K562 (cell line): ENCODE measurements around the gene HEXIM2. TPM values are rescaled to one million over a fixed set of nuclear protein-coding genes. Genes with fewer than 3 reads are reported as not detected.
A peak's percentile ranks its signal among the peaks of the same experiment; 100 is the strongest.

Source experiments
- ATAC-seq: fragments of 200-7000 bp; cut with Tn5 transposase; 3 replicates; pipeline ENCODE4 v1.9.1; 2020; ENCODE audit warnings: moderate library complexity
- BruUV-seq: library from RNA; stranded (reverse); fragments of 400-500 nt; replicated peaks from 2 replicates; lab custom pipeline; 2021; lab: Mats Ljungman, UMichigan
- CTCF ChIA-PET: fragments of 300-600 bp; formaldehyde crosslinking; extraction: SDS; loops from one replicate; lab custom pipeline; 2021; ENCODE audit warnings: low intra/inter-chr PET ratio; lab: Yijun Ruan, JAX
- POLR2A ChIA-PET: fragments of 300-600, 350-650 bp; sonication (Branson Sonifier 250); formaldehyde crosslinking; extraction: SDS; loops from one replicate; lab custom pipeline; 2021; ENCODE audit warnings: antibody characterized with exemption, inconsistent platforms; lab: Yijun Ruan, JAX
- DNase-seq, 4 experiments: peaks; one replicate each; pipeline versions ENCODE4 v3.0.0 to v3.0.0-alpha.2; 2011 to 2018; ENCODE audit warnings: low spot score in 3 of 4, mixed read lengths in 3 of 4; ENCODE audit errors: extremely low read depth in 1 of 4
- FAIRE-seq: peaks from 2 replicates; lab custom pipeline; 2011; peaks lifted over from hg19 to GRCh38; lab: Jason Lieb, UNC
- H2AFZ ChIP-seq: 2 replicates; pipeline ENCODE4 v1.6.0; 2011; ENCODE audit warnings: low read depth, low read length, control low read depth, inconsistent platforms
- H3K27ac ChIP-seq: fragments of 200-600 bp; 3 replicates; pipeline ENCODE4 v1.8.0; 2011; ENCODE audit warnings: low read depth, mild to moderate bottlenecking, control low read depth, inconsistent platforms, low read length, moderate library complexity, mixed read lengths; ENCODE audit errors: extremely low read depth
- H3K27me3 ChIP-seq, 2 experiments: fragments of 300-600 bp in 1 of 2; 2 replicates in 1 of 2; 3 replicates in 1 of 2; pipeline versions ENCODE4 v1.6.0 to v1.8.0; 2011; ENCODE audit warnings: inconsistent platforms in 2 of 2, low read length in 2 of 2, mild to moderate bottlenecking in 1 of 2, mixed read lengths in 1 of 2, moderate library complexity in 1 of 2; ENCODE audit not compliant: control insufficient read depth in 2 of 2, insufficient read depth in 2 of 2
- H3K36me3 ChIP-seq: fragments of 300-600 bp; 3 replicates; pipeline ENCODE4 v1.8.0; 2011; ENCODE audit warnings: mild to moderate bottlenecking, low read length, inconsistent platforms; ENCODE audit not compliant: control insufficient read depth, insufficient read depth
- H3K4me1 ChIP-seq, 2 experiments: fragments of 200-600 bp in 1 of 2; replicated peaks in 1 of 2; 2 replicates in 1 of 2; 3 replicates in 1 of 2; pipeline versions ENCODE4 v1.5.1 to v1.8.0; 2011; ENCODE audit warnings: inconsistent platforms in 2 of 2, low read length in 2 of 2, mild to moderate bottlenecking in 1 of 2, mixed read lengths in 1 of 2, moderate library complexity in 1 of 2; ENCODE audit not compliant: control insufficient read depth in 2 of 2, insufficient read depth in 2 of 2
- H3K4me2 ChIP-seq: 2 replicates; pipeline ENCODE4 v1.6.1; 2011; ENCODE audit warnings: low read length, control low read depth, inconsistent platforms, mixed read lengths; ENCODE audit not compliant: insufficient read depth
- H3K4me3 ChIP-seq: fragments of 200-600 bp; sonication (generic), shearing (Covaris generic); 2 replicates; pipeline ENCODE4 v1.5.1; 2016; ENCODE audit warnings: control low read depth, inconsistent platforms
- H3K79me2 ChIP-seq: fragments of 200-600 bp; 3 replicates; pipeline ENCODE4 v1.8.0; 2011; ENCODE audit warnings: low read length, inconsistent platforms; ENCODE audit not compliant: control insufficient read depth, insufficient read depth
- H3K9ac ChIP-seq, 2 experiments: 2 replicates each; pipeline versions ENCODE4 v1.6.0 to v1.6.1; 2011; ENCODE audit warnings: low read depth in 2 of 2, low read length in 2 of 2, control low read depth in 1 of 2, inconsistent platforms in 1 of 2, mild to moderate bottlenecking in 1 of 2, mixed read lengths in 1 of 2; ENCODE audit not compliant: insufficient read depth in 1 of 2
- H3K9me1 ChIP-seq: one replicate; pipeline ENCODE4 v1.6.0; 2011; ENCODE audit warnings: inconsistent platforms, mild to moderate bottlenecking, low read length, moderate library complexity; ENCODE audit not compliant: control insufficient read depth, insufficient read depth
- H3K9me3 ChIP-seq: replicated peaks from 2 replicates; pipeline ENCODE4 v1.5.1; 2011; ENCODE audit warnings: low read depth, low read length, inconsistent platforms; ENCODE audit not compliant: control insufficient read depth, insufficient read depth
- H4K20me1 ChIP-seq: replicated peaks from 2 replicates; pipeline ENCODE4 v1.6.1; 2011; ENCODE audit warnings: low read length, inconsistent platforms, mixed read lengths; ENCODE audit not compliant: control insufficient read depth, insufficient read depth
- ATF2 ChIP-seq: sonication (generic); formaldehyde crosslinking; IDR thresholded peaks from 2 replicates; pipeline ENCODE4 v1.8.1; 2022; ENCODE audit warnings: missing genetic modification reagents
- CBX1 ChIP-seq: sonication (generic); IDR thresholded peaks from 2 replicates; pipeline ENCODE4 v1.6.1; 2016; ENCODE audit warnings: antibody characterized with exemption, low read depth, mild to moderate bottlenecking
- CEBPB ChIP-seq: fragments of 450-650 bp; IDR thresholded peaks from 2 replicates; pipeline ENCODE4 v1.6.1; 2016; ENCODE audit warnings: missing genetic modification characterization, missing compliant biosample characterization
- FOXJ3 ChIP-seq: sonication (generic); formaldehyde crosslinking; IDR thresholded peaks from 2 replicates; pipeline ENCODE4 v1.4.0; 2020; ENCODE audit warnings: mild to moderate bottlenecking, missing genetic modification reagents
- HMGN3 ChIP-seq: IDR thresholded peaks from 2 replicates; pipeline ENCODE4 v1.6.1; 2011; ENCODE audit warnings: borderline replicate concordance, low read depth, mild to moderate bottlenecking, mixed read lengths, low read length; ENCODE audit not compliant: insufficient read length; ENCODE audit errors: extremely low read depth
- KDM1A ChIP-seq, 2 experiments: fragments of 450-650 bp; IDR thresholded peaks; 2 replicates each; pipeline ENCODE4 v1.6.1; 2016; ENCODE audit warnings: mild to moderate bottlenecking in 2 of 2
- L3MBTL2 ChIP-seq: fragments of 450-650 bp; IDR thresholded peaks from 2 replicates; pipeline ENCODE4 v1.6.1; 2016; ENCODE audit warnings: mild to moderate bottlenecking, moderate library complexity
- MLLT1 ChIP-seq, 2 experiments: fragments of 450-650 bp; IDR thresholded peaks; 2 replicates each; pipeline ENCODE4 v1.6.1; 2016
- NFIC ChIP-seq: fragments of 450-650 bp; IDR thresholded peaks from 2 replicates; pipeline ENCODE4 v1.6.1; 2017; ENCODE audit warnings: mild to moderate bottlenecking, inconsistent platforms
- NRF1 ChIP-seq, 2 experiments: fragments of 450-650 bp; IDR thresholded peaks in 1 of 2; conservative IDR thresholded peaks in 1 of 2; 2 replicates each; pipeline ENCODE4 v1.6.1; 2014; ENCODE audit warnings: mild to moderate bottlenecking in 2 of 2
- PRPF4 ChIP-seq: fragments of 200-400 bp; formaldehyde crosslinking; IDR thresholded peaks from one replicate; pipeline ENCODE4 v1.6.1; 2017; ENCODE audit warnings: low read length, low read depth, mild to moderate bottlenecking; ENCODE audit not compliant: insufficient read depth, poor library complexity, severe bottlenecking
- RB1 ChIP-seq: fragments of 450-650 bp; IDR thresholded peaks from 2 replicates; pipeline ENCODE4 v1.6.1; 2017; ENCODE audit warnings: low read depth, mild to moderate bottlenecking
- RBFOX2 ChIP-seq: fragments of 200-400 bp; formaldehyde crosslinking; IDR thresholded peaks from 2 replicates; pipeline ENCODE4 v1.6.1; 2017; ENCODE audit warnings: low read depth, mild to moderate bottlenecking, low read length, moderate library complexity
- RBM39 ChIP-seq: fragments of 200-400 bp; formaldehyde crosslinking; optimal IDR thresholded peaks from 2 replicates; pipeline ENCODE3; 2018; ENCODE audit warnings: low read depth, low read length
- SRF ChIP-seq, 2 experiments: fragments of 250-450, 450-650 bp in 1 of 2; sonication (Bioruptor Pico) in 1 of 2; sonication (generic) in 1 of 2; formaldehyde crosslinking; IDR thresholded peaks; 2 replicates each; pipeline versions ENCODE4 v1.5.0 to v1.5.1; 2020 to 2022; ENCODE audit warnings: mild to moderate bottlenecking in 1 of 2, missing genetic modification reagents in 1 of 2
- STAG1 ChIP-seq: sonication (generic); formaldehyde crosslinking; IDR thresholded peaks from 2 replicates; pipeline ENCODE4 v1.5.0; 2020; ENCODE audit warnings: missing genetic modification reagents, borderline replicate concordance
- TCF7L2 ChIP-seq: fragments of 150-350 bp; IDR thresholded peaks from 2 replicates; pipeline ENCODE4 v1.6.1; 2016; ENCODE audit warnings: low read depth, mild to moderate bottlenecking, low read length, moderate library complexity
- ZBTB7A ChIP-seq: IDR thresholded peaks from 2 replicates; pipeline ENCODE4 v1.6.1; 2011; ENCODE audit warnings: low read depth, mild to moderate bottlenecking, low read length, moderate library complexity, borderline replicate concordance; ENCODE audit not compliant: control insufficient read depth
- WGBS: fragments of 100-300 bp; shearing (Covaris generic); methylation state at CpG from one replicate; pipeline ENCODE4 v1.1.6; 2016; ENCODE audit warnings: low coverage, mixed read lengths; ENCODE audit not compliant: insufficient coverage; ENCODE audit errors: missing lambda C conversion rate; 5-methylcytosine and 5-hydroxymethylcytosine counted together
- in situ Hi-C: fragments of 300-500 bp; cut with MboI; formaldehyde crosslinking; loops from 4 replicates; pipeline ENCODE4 v1.15.0; 2018; ENCODE audit warnings: inconsistent platforms, mixed read lengths
- intact Hi-C: fragments of 100-400 bp; cut with micrococcal nuclease; formaldehyde crosslinking; loops from 2 replicates; pipeline ENCODE4 v1.14.2; 2022
- polyA plus RNA-seq, 8 experiments: library from polyadenylated mRNA; depleted of rRNA in 4 of 8; stranded (reverse) in 5 of 8; unstranded in 3 of 8; fragments of >200 nt; fragmentation: Nextera tagmentation in 2 of 8; fragmentation: Illumina TruSeq in 1 of 8; extraction: Ambion mirVana in 2 of 8; extraction: Trizol in 1 of 8; gene quantifications; 2 replicates each; pipeline versions ENCODE4 v1.2.1 to v1.2.3, GENCODE V29; 2011 to 2014; ENCODE audit warnings: inconsistent platforms in 1 of 8, missing spikeins in 1 of 8
- total RNA-seq, 7 experiments: library from RNA; depleted of rRNA in 6 of 7; stranded (reverse); fragments of >200 nt in 6 of 7; fragmentation: Illumina TruSeq in 2 of 7; extraction: Trizol in 2 of 7; gene quantifications; 2 replicates each; pipeline versions ENCODE4 v1.2.1 to v1.2.3, GENCODE V29; 2011 to 2021; ENCODE audit warnings: low replicate concordance in 1 of 7

The HEXIM2 gene
- total and polyA plus RNA-seq, 9 of the 15 experiments (the other 6 are each of a cell fraction or from before 2014, with no cell fraction given): 0.69 to 3.4 (median 1.1) TPM; not detected in 2

- ChIA-PET CTCF (interaction anchor here (0.7 kb wide), 1 partner anchor 9 kb away, joined by 3 read pairs; no protein-coding TSS in a partner anchor), POLR2A (interaction anchor here (0.6 to 10.1 kb wide), 5 partner anchors 8 to 217 kb away, joined by 3 to 497 read pairs (median 3); partner anchors contain the start of genes ACBD4 and HEXIM2)
- ATAC-seq (peak; percentile 7), FAIRE-seq (no peak), DNase-seq (peak; percentile 65 to 83 (median 76))
- Histone ChIP-seq H3K9me1 (no peaks in the 10 kb centered on the region), H3K9ac (peak overlapping the region; percentile 49 to 88; a peak in 3 of 4 replicates), H3K79me2 (peaks cover 27% of the 10 kb centered on the region), H2AFZ (peak overlapping the region; percentile 89), H3K4me1 (peaks cover 31 to 45% of the 10 kb centered on the region in 2 experiments), H3K9me3 (no peaks in the 10 kb centered on the region), H3K4me3 (peak overlapping the region; percentile 21), H4K20me1 (0 out of 2 replicates have a peak, but pooled peaks cover 2% of the 10 kb centered on the region), H3K4me2 (peak overlapping the region; percentile 62), H3K36me3 (no peaks in the 10 kb centered on the region), H3K27me3 (no peaks in the 10 kb centered on the region), H3K27ac (peak overlapping the region; percentile 72; the same call in 2 of the 3 replicates)
- WGBS: 48% methylated on average over 27 of the region's 71 CpGs
- intact Hi-C loops: no loop called here
- BruUV-seq: no TSS peak
- in situ Hi-C loops: no loop called here
- peak; percentile 72 for TF ChIP-seq ZBTB7A
- no peak for TF ChIP-seq ATF2
- TF ChIP-seq RB1: 0 out of 2 replicates have a peak, but pooled peaks have one; percentile 28
- 0 out of 4 replicates have a peak, but pooled peaks of 1 of the 2 experiments have one; percentile 30 for TF ChIP-seq KDM1A (IDR thresholded peaks at IDR 0.05)
- TF ChIP-seq TCF7L2: no peak
- TF ChIP-seq RBFOX2: peak; percentile 58
- no peak for TF ChIP-seq CEBPB
- TF ChIP-seq FOXJ3: no peak
- no peak for TF ChIP-seq RBM39
- TF ChIP-seq MLLT1 (IDR thresholded peaks at IDR 0.05): peak in 1 of 2 experiments; percentile 63; a peak in 2 of 4 replicates
- TF ChIP-seq NFIC: peak; percentile 75
- no peak for TF ChIP-seq PRPF4
- 0 out of 2 replicates have a peak, but pooled peaks have one; percentile 16 for TF ChIP-seq STAG1 (CRISPR knock-in tag)
- TF ChIP-seq L3MBTL2: 0 out of 2 replicates have a peak, but pooled peaks have one; percentile 4
- TF ChIP-seq SRF (CRISPR knock-in tag; IDR thresholded peaks at IDR 0.05): 0 out of 4 replicates have a peak, but pooled peaks of 1 of the 2 experiments have one; percentile 13
- peak in 1 of 2 experiments; percentile 29; a peak in 2 of 4 replicates for TF ChIP-seq NRF1 (conservative IDR thresholded peaks at IDR 0.05 in 1 of 2, IDR thresholded peaks at IDR 0.05 in 1 of 2)
- peak; percentile 28 for TF ChIP-seq HMGN3
- TF ChIP-seq CBX1: no peak
Measured at GRCh38 chr17:45144199-45145034, 17.3 kb upstream of the HEXIM2 start.
